ENCODE data around the gene CCDC146. TPM values are rescaled to one million over a fixed set of nuclear protein-coding genes. Genes with fewer than 3 reads are reported as not detected.

CCDC146 gene
- total and polyA plus RNA-seq, 10 of the 15 experiments (the other 5 are each of a cell fraction or from before 2014, with no cell fraction given): 0.28 to 5.3 (median 1.3) TPM

- no peak for TF ChIP-seq FOS (IDR thresholded peaks at IDR 0.05; ENCODE audit: borderline replicate concordance, extremely low read depth, insufficient read length)
- TF ChIP-seq FOXM1 (IDR thresholded peaks at IDR 0.05; ENCODE audit: low read depth, low read length): no peak
- no peak for TF ChIP-seq POU2F2 (IDR thresholded peaks at IDR 0.05; ENCODE audit: borderline replicate concordance, low read depth, low read length)
- TF ChIP-seq ASH2L (IDR thresholded peaks at IDR 0.05; ENCODE audit: borderline replicate concordance, low read depth): no peak
- TF ChIP-seq RUNX3 (IDR thresholded peaks at IDR 0.05; ENCODE audit: low read length): no peak
- TF ChIP-seq RAD21 (IDR thresholded peaks at IDR 0.05; ENCODE audit: insufficient read depth, low read depth, low read length): no peak
- TF ChIP-seq BHLHE40 (IDR thresholded peaks at IDR 0.05; ENCODE audit: borderline replicate concordance in 1 of 2, low read depth in 2 of 2, low read length in 1 of 2): no peak
Measured at GRCh38 chr7:77318019-77318418, 195.6 kb downstream of the CCDC146 start (continued).

GRCh38 chr7:77320137-77320536 is 197.7 kb downstream of the CCDC146 start:
- Histone ChIP-seq H3K79me2 (ENCODE audit: control insufficient read depth, insufficient read depth, low read length) (no peaks in the 10 kb centered on the region), H3K9me3 (replicated peaks; ENCODE audit: control insufficient read depth, insufficient read depth, low read length) (no peaks in the 10 kb centered on the region), H3K36me3 (ENCODE audit: control insufficient read depth in 2 of 2, insufficient read depth in 2 of 2, low read length in 1 of 2) (no peaks in the 10 kb centered on the region; a peak in 1 of 4 replicates), H3K4me3 (no peak overlapping the region), H3K4me1 (ENCODE audit: control insufficient read depth, insufficient read depth, low read length) (no peaks in the 10 kb centered on the region), H3K4me2 (ENCODE audit: control insufficient read depth, insufficient read depth) (no peak overlapping the region), H2AFZ (ENCODE audit: control insufficient read depth, low read depth, low read length) (no peak overlapping the region), H3K9ac (ENCODE audit: control insufficient read depth, insufficient read depth, low read length) (no peak overlapping the region), H3K27me3 (replicated peaks in 1 of 2; ENCODE audit: control insufficient read depth in 2 of 2, insufficient read depth in 2 of 2, low read length in 1 of 2) (no peaks in the 10 kb centered on the region), H3K27ac (ENCODE audit: control insufficient read depth, insufficient read depth) (no peak overlapping the region), H4K20me1 (ENCODE audit: control insufficient read depth, insufficient read depth) (no peaks in the 10 kb centered on the region)
- in situ Hi-C loops (cut with MboI): no loop called here
- CTCF ChIA-PET: interaction anchor here (0.6 kb wide), 1 partner anchor 9 kb away, joined by 3 read pairs; no protein-coding TSS in a partner anchor
- SMC1A ChIA-PET (ENCODE audit: uncharacterized antibody, unreplicated experiment): interaction anchor here (0.6 to 1.8 kb wide), 4 partner anchors 16 to 534 kb away, joined by 3 to 6 read pairs (median 4); no protein-coding TSS in a partner anchor
- no peak for DNase-seq (ENCODE audit: low read depth, low spot score)
- intact Hi-C loops (cut with micrococcal nuclease; ENCODE audit: unreplicated experiment): no loop called here
- WGBS (ENCODE audit: insufficient coverage, insufficient replicate concordance, low lambda C conversion rate, missing lambda C conversion rate): 98% methylated on average over 4 of the region's 4 CpGs
- POLR2A ChIA-PET: no interaction called here
- FAIRE-seq: no peak
- RAD21 ChIA-PET (ENCODE audit: unreplicated experiment): interaction anchor here (0.6 to 1.6 kb wide), 2 partner anchors 12 to 220 kb away, joined by 3 to 4 read pairs; no protein-coding TSS in a partner anchor
- ATAC-seq: no peak
- BruUV-seq (replicated peaks): no TSS peak
- TF ChIP-seq TARDBP (IDR thresholded peaks at IDR 0.05; ENCODE audit: borderline replicate concordance) (no peak), POLR2AphosphoS2 (IDR thresholded peaks at IDR 0.05; ENCODE audit: low read depth, low read length) (no peak), CREM (IDR thresholded peaks at IDR 0.05; ENCODE audit: low read depth) (no peak), SMC3 (IDR thresholded peaks at IDR 0.05; ENCODE audit: borderline replicate concordance, low read length) (no peak), POU2F2 (IDR thresholded peaks at IDR 0.05; ENCODE audit: borderline replicate concordance, low read depth, low read length) (no peak), RELB (IDR thresholded peaks at IDR 0.05; ENCODE audit: low read depth) (no peak), REST (IDR thresholded peaks at IDR 0.05; ENCODE audit: low read depth, low read length) (no peak), ZNF687 (IDR thresholded peaks at IDR 0.05) (no peak)

Data from GM12878 (cell line).